Measurements from ENCODE around the gene DCK.

GRCh38 chr4:71063711-71064110, 70.3 kb downstream of the DCK start:
- TF ChIP-seq POLR2A (IDR thresholded peaks at IDR 0.05; ENCODE audit: extremely low read depth, insufficient read length) (no peak), CTCF (IDR thresholded peaks at IDR 0.05; ENCODE audit: low read depth, low read length) (no peak), MAX (IDR thresholded peaks at IDR 0.05; ENCODE audit: low read depth, low read length) (no peak)
